H1 (cell line): ENCODE measurements around the gene ZMPSTE24. TPM values are rescaled to one million over a fixed set of nuclear protein-coding genes. Genes with fewer than 3 reads are reported as not detected.

Experiments
- BACH1 ChIP-seq: IDR thresholded peaks from 2 replicates; pipeline ENCODE4 v1.6.1; 2012; ENCODE audit warnings: low read length, improper control_type of control experiment
- CBX8 ChIP-seq: fragments of 300-800, 300-1000 bp; sonication (generic); IDR thresholded peaks from 2 replicates; pipeline ENCODE4 v1.7.1; 2016; ENCODE audit warnings: low read depth, low read length, borderline replicate concordance
- CHD1 ChIP-seq: IDR thresholded peaks from 2 replicates; pipeline ENCODE4 v1.6.1; 2012; ENCODE audit warnings: low read depth, low read length, improper control_type of control experiment
- CHD2 ChIP-seq: IDR thresholded peaks from 2 replicates; pipeline ENCODE4 v1.6.1; 2012; ENCODE audit warnings: low read length, improper control_type of control experiment
- CREB1 ChIP-seq: IDR thresholded peaks from 2 replicates; pipeline ENCODE4 v1.6.1; 2012; ENCODE audit warnings: inconsistent platforms
- HDAC2 ChIP-seq, 2 experiments: fragments of 300-600 bp in 1 of 2; sonication (generic) in 1 of 2; IDR thresholded peaks; 2 replicates each; pipeline ENCODE4 v1.6.1; 2011 to 2012; ENCODE audit warnings: low read depth in 2 of 2, low read length in 2 of 2, mild to moderate bottlenecking in 2 of 2, moderate library complexity in 2 of 2, borderline replicate concordance in 1 of 2, inconsistent platforms in 1 of 2
- RFX5 ChIP-seq: IDR thresholded peaks from 2 replicates; pipeline ENCODE4 v1.6.1; 2011; ENCODE audit warnings: low read depth, low read length, improper control_type of control experiment, borderline replicate concordance
- TAF1 ChIP-seq: IDR thresholded peaks from 2 replicates; pipeline ENCODE4 v1.6.1; 2011; ENCODE audit warnings: mild to moderate bottlenecking, low read depth, low read length
- polyA plus RNA-seq, 7 experiments: library from polyadenylated mRNA; depleted of rRNA in 3 of 7; stranded (reverse) in 5 of 7; unstranded in 2 of 7; fragments of >200 nt in 5 of 7; fragments of 200-250 nt in 2 of 7; gene quantifications; 1 replicate in 5 of 7; 2 replicates in 1 of 7; 4 replicates in 1 of 7; pipeline versions ENCODE4 v1.2.1 to v1.2.3, GENCODE V29; 2011 to 2013; ENCODE audit warnings: missing spikeins in 2 of 7, mixed read lengths in 2 of 7
- total RNA-seq: library from RNA; stranded (reverse); fragmentation: NEBNext Ultra II Directional; extraction: Animal tissue kit (Norgen Biotek cat#: 25700); gene quantifications from 2 replicates; pipeline ENCODE4 v1.2.1, GENCODE V29; 2021
- TF ChIP-seq, protein P1 (sequence below): IDR thresholded peaks from 2 replicates; pipeline ENCODE4 v1.6.1; 2011; ENCODE audit warnings: low read depth, mild to moderate bottlenecking, low read length; ENCODE audit not compliant: insufficient read depth
- TF ChIP-seq, protein P2 (sequence below): fragments of 300-600 bp; sonication (generic); IDR thresholded peaks from 2 replicates; pipeline ENCODE4 v1.7.1; 2012; ENCODE audit warnings: low read length, moderate library complexity, mild to moderate bottlenecking, inconsistent platforms; ENCODE audit not compliant: insufficient replicate concordance

Gene ZMPSTE24
- total and polyA plus RNA-seq, 2 of the 8 experiments (the other 6 are each of a cell fraction or from before 2014, with no cell fraction given), result 12.7 to 42.9 TPM

- peak; percentile 40; the same call in 1 of the 2 replicates for TF ChIP-seq CHD2
- TF ChIP-seq TAF1, result peak; percentile 67
- TF ChIP-seq RFX5, result no peak
- no peak for TF ChIP-seq BACH1
- no peak for TF ChIP-seq CBX8
- TF ChIP-seq, protein P1, sequence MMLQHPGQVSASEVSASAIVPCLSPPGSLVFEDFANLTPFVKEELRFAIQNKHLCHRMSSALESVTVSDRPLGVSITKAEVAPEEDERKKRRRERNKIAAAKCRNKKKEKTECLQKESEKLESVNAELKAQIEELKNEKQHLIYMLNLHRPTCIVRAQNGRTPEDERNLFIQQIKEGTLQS, result no peak
- peak in 1 of 2 experiments; percentile 49; a peak in 1 of 4 replicates for TF ChIP-seq HDAC2 (IDR thresholded peaks at IDR 0.05; ENCODE audit: borderline replicate concordance in 1 of 2, low read depth in 2 of 2, low read length in 2 of 2)
- peak; percentile 40; the same call in 1 of the 2 replicates for TF ChIP-seq CREB1
- TF ChIP-seq CHD1, result no peak
- TF ChIP-seq, protein P2, sequence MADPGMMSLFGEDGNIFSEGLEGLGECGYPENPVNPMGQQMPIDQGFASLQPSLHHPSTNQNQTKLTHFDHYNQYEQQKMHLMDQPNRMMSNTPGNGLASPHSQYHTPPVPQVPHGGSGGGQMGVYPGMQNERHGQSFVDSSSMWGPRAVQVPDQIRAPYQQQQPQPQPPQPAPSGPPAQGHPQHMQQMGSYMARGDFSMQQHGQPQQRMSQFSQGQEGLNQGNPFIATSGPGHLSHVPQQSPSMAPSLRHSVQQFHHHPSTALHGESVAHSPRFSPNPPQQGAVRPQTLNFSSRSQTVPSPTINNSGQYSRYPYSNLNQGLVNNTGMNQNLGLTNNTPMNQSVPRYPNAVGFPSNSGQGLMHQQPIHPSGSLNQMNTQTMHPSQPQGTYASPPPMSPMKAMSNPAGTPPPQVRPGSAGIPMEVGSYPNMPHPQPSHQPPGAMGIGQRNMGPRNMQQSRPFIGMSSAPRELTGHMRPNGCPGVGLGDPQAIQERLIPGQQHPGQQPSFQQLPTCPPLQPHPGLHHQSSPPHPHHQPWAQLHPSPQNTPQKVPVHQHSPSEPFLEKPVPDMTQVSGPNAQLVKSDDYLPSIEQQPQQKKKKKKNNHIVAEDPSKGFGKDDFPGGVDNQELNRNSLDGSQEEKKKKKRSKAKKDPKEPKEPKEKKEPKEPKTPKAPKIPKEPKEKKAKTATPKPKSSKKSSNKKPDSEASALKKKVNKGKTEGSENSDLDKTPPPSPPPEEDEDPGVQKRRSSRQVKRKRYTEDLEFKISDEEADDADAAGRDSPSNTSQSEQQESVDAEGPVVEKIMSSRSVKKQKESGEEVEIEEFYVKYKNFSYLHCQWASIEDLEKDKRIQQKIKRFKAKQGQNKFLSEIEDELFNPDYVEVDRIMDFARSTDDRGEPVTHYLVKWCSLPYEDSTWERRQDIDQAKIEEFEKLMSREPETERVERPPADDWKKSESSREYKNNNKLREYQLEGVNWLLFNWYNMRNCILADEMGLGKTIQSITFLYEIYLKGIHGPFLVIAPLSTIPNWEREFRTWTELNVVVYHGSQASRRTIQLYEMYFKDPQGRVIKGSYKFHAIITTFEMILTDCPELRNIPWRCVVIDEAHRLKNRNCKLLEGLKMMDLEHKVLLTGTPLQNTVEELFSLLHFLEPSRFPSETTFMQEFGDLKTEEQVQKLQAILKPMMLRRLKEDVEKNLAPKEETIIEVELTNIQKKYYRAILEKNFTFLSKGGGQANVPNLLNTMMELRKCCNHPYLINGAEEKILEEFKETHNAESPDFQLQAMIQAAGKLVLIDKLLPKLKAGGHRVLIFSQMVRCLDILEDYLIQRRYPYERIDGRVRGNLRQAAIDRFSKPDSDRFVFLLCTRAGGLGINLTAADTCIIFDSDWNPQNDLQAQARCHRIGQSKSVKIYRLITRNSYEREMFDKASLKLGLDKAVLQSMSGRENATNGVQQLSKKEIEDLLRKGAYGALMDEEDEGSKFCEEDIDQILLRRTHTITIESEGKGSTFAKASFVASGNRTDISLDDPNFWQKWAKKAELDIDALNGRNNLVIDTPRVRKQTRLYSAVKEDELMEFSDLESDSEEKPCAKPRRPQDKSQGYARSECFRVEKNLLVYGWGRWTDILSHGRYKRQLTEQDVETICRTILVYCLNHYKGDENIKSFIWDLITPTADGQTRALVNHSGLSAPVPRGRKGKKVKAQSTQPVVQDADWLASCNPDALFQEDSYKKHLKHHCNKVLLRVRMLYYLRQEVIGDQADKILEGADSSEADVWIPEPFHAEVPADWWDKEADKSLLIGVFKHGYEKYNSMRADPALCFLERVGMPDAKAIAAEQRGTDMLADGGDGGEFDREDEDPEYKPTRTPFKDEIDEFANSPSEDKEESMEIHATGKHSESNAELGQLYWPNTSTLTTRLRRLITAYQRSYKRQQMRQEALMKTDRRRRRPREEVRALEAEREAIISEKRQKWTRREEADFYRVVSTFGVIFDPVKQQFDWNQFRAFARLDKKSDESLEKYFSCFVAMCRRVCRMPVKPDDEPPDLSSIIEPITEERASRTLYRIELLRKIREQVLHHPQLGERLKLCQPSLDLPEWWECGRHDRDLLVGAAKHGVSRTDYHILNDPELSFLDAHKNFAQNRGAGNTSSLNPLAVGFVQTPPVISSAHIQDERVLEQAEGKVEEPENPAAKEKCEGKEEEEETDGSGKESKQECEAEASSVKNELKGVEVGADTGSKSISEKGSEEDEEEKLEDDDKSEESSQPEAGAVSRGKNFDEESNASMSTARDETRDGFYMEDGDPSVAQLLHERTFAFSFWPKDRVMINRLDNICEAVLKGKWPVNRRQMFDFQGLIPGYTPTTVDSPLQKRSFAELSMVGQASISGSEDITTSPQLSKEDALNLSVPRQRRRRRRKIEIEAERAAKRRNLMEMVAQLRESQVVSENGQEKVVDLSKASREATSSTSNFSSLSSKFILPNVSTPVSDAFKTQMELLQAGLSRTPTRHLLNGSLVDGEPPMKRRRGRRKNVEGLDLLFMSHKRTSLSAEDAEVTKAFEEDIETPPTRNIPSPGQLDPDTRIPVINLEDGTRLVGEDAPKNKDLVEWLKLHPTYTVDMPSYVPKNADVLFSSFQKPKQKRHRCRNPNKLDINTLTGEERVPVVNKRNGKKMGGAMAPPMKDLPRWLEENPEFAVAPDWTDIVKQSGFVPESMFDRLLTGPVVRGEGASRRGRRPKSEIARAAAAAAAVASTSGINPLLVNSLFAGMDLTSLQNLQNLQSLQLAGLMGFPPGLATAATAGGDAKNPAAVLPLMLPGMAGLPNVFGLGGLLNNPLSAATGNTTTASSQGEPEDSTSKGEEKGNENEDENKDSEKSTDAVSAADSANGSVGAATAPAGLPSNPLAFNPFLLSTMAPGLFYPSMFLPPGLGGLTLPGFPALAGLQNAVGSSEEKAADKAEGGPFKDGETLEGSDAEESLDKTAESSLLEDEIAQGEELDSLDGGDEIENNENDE, result no peak
Measured at GRCh38 chr1:40315239-40315794, 57.3 kb downstream of the ZMPSTE24 start (continued).
